ENCODE data around the gene CEP41.

Gene CEP41

DNA sequence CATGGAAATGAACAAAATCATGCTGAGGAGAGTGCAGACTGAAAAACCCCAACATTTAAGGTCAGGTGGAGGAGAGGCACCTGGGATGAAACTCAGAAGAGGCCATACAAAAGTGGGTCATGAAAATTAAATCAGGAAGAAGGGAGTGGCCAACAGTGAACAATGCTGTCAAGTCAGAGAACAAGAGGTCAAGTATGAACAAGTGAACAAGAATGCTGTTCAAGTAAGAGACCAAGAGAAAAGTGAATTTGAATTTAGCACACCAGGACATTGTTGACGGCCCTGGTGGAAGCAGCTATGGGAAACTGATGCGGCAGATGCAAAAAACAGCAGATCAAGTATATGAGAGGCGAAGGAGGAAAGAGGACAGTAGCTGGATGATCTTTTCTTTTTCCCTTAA lies 7.9 kb downstream of the CEP41 start:
- Histone ChIP-seq H3K4me2 (ENCODE audit: low read length) (no peak overlapping the region), H3K27me3 (ENCODE audit: insufficient read depth, low read length) (no peaks in the 10 kb centered on the region), H4K20me1 (ENCODE audit: insufficient read depth, low read length) (no peaks in the 10 kb centered on the region)

DNA sequence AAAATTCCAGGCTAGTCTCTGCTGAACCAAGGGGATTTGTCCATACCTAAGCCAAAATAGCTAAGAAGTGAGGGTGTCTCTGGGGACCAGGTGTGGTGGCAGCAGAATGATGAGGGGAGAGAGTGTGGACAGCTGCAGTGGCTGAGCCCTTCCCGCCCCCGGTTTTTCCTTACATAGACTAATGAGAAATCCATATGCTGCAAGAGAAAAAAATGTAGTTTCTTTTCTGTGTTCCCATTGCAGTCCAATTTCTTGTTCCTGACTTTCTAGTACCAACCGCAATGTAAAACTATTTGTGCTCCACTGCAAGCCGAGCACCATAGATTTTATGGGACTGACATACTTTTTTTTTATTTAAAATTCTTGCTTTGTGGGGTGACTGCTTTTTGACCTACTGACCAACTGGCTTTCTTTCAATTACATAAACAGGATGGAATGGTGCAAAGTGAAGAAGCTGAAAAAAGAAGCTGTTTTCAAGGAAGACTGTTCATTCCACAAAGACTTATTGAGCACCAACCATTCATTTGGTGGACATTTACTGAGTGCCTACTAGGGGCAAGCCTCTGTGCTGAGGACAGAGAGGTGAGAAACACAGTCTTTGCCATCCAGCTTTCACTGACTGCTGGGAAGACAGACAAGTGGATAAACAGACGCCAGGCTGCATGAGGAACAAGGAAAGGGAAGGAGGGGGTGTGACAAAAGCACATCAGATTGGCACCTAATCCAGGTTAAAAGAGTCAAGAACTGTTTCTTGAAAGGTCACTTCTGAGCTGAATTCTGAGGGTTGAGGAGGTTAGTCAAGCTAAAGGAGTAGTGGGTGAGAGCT lies 9.8 kb downstream of the CEP41 start:
- H3K9me3 ChIP-seq (ENCODE audit: low read length), result no peaks in the 10 kb centered on the region
- H3K9ac ChIP-seq (ENCODE audit: low read length), result no peak overlapping the region
- H3K27ac ChIP-seq (ENCODE audit: low read depth, low read length, poor library complexity, severe bottlenecking), result no peak overlapping the region
- H3K4me1 ChIP-seq (ENCODE audit: insufficient read depth, low read length, severe bottlenecking), result peaks cover 16% of the 10 kb centered on the region
- no peaks in the 10 kb centered on the region for H3F3A ChIP-seq (ENCODE audit: insufficient read depth, low read length)
- H3K4me3 ChIP-seq (ENCODE audit: low read depth, low read length, poor library complexity, severe bottlenecking), result no peak overlapping the region
- no peak for TF ChIP-seq EZH2 (IDR thresholded peaks at IDR 0.05; ENCODE audit: borderline replicate concordance, low read length)
- TF ChIP-seq, protein P1, sequence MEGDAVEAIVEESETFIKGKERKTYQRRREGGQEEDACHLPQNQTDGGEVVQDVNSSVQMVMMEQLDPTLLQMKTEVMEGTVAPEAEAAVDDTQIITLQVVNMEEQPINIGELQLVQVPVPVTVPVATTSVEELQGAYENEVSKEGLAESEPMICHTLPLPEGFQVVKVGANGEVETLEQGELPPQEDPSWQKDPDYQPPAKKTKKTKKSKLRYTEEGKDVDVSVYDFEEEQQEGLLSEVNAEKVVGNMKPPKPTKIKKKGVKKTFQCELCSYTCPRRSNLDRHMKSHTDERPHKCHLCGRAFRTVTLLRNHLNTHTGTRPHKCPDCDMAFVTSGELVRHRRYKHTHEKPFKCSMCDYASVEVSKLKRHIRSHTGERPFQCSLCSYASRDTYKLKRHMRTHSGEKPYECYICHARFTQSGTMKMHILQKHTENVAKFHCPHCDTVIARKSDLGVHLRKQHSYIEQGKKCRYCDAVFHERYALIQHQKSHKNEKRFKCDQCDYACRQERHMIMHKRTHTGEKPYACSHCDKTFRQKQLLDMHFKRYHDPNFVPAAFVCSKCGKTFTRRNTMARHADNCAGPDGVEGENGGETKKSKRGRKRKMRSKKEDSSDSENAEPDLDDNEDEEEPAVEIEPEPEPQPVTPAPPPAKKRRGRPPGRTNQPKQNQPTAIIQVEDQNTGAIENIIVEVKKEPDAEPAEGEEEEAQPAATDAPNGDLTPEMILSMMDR (IDR thresholded peaks at IDR 0.05; ENCODE audit: low read length), result no peak
- H3K27me3 ChIP-seq (ENCODE audit: insufficient read depth, low read length), result no peaks in the 10 kb centered on the region
- peaks cover 16% of the 10 kb centered on the region for H3K36me3 ChIP-seq (ENCODE audit: insufficient read depth, low read length)
- 0 out of 2 replicates have a peak, but pooled peaks cover 4% of the 10 kb centered on the region for H3K79me2 ChIP-seq (ENCODE audit: insufficient read depth, low read length)
- H3K9me2 ChIP-seq (ENCODE audit: low read depth, low read length), result no peaks in the 10 kb centered on the region
- H2AFZ ChIP-seq (ENCODE audit: low read length), result no peak overlapping the region
- H3K4me2 ChIP-seq (ENCODE audit: low read length), result no peak overlapping the region
- H4K20me1 ChIP-seq (ENCODE audit: insufficient read depth, low read length), result no peaks in the 10 kb centered on the region

More for the DNA sequence above, 7.9 kb downstream of the CEP41 start:
- Histone ChIP-seq H3K9me3 (ENCODE audit: low read length) (no peaks in the 10 kb centered on the region), H3K79me2 (ENCODE audit: insufficient read depth, low read length) (0 out of 2 replicates have a peak, but pooled peaks cover 4% of the 10 kb centered on the region), H3K4me3 (ENCODE audit: low read depth, low read length, poor library complexity, severe bottlenecking) (no peak overlapping the region), H3K36me3 (ENCODE audit: insufficient read depth, low read length) (peaks cover 5% of the 10 kb centered on the region), H3K9me2 (ENCODE audit: low read depth, low read length) (no peaks in the 10 kb centered on the region), H3K27ac (ENCODE audit: low read depth, low read length, poor library complexity, severe bottlenecking) (no peak overlapping the region), H3K4me1 (ENCODE audit: insufficient read depth, low read length, severe bottlenecking) (peaks cover 16% of the 10 kb centered on the region), H3F3A (ENCODE audit: insufficient read depth, low read length) (no peaks in the 10 kb centered on the region), H2AFZ (ENCODE audit: low read length) (no peak overlapping the region), H3K9ac (ENCODE audit: low read length) (no peak overlapping the region)
- TF ChIP-seq EZH2 (IDR thresholded peaks at IDR 0.05; ENCODE audit: borderline replicate concordance, low read length), result no peak
- TF ChIP-seq, protein P1 (IDR thresholded peaks at IDR 0.05; ENCODE audit: low read length), result no peak

DNA sequence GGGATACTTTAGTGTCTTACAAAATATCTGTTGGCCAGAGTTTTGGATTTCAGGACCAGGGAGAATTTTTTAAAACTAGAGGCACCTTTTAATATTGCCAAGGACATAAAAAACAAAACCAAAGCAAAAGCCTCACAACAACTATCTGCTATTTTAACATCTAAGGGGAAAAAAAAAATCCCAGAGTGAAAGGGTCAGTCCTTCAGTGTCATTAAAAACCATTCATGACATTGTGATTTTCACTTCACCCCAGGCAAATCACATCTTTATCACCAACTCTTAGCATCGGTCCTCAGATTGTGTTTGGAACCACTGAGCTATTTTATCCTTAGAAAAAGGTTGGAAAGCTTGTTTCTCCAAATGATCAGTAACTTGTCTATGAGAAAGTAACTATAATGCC lies 10.7 kb downstream of the CEP41 start:
- Histone ChIP-seq H3K9ac (ENCODE audit: low read length) (no peak overlapping the region), H3K27me3 (ENCODE audit: insufficient read depth, low read length) (no peaks in the 10 kb centered on the region), H3K27ac (ENCODE audit: low read depth, low read length, poor library complexity, severe bottlenecking) (no peak overlapping the region), H3K79me2 (ENCODE audit: insufficient read depth, low read length) (0 out of 2 replicates have a peak, but pooled peaks cover 4% of the 10 kb centered on the region), H3K4me1 (ENCODE audit: insufficient read depth, low read length, severe bottlenecking) (peaks cover 16% of the 10 kb centered on the region), H3F3A (ENCODE audit: insufficient read depth, low read length) (no peaks in the 10 kb centered on the region), H3K4me3 (ENCODE audit: low read depth, low read length, poor library complexity, severe bottlenecking) (no peak overlapping the region), H4K20me1 (ENCODE audit: insufficient read depth, low read length) (no peaks in the 10 kb centered on the region), H3K9me3 (ENCODE audit: low read length) (no peaks in the 10 kb centered on the region), H3K36me3 (ENCODE audit: insufficient read depth, low read length) (peaks cover 21% of the 10 kb centered on the region), H3K9me2 (ENCODE audit: low read depth, low read length) (no peaks in the 10 kb centered on the region), H2AFZ (ENCODE audit: low read length) (no peak overlapping the region), H3K4me2 (ENCODE audit: low read length) (no peak overlapping the region)
- TF ChIP-seq, protein P1 (IDR thresholded peaks at IDR 0.05; ENCODE audit: low read length), result no peak
- TF ChIP-seq EZH2 (IDR thresholded peaks at IDR 0.05; ENCODE audit: borderline replicate concordance, low read length), result no peak

Measured in OCI-LY1 (cell line).